Heart left ventricle (tissue), 13 donors: ENCODE data around the gene PTPN13.

Experiments used
- POLR2A ChIP-seq, 2 donors: fragments of 450-650 bp; IDR thresholded peaks; one replicate each; pipeline ENCODE4 v1.6.1; 2017; ENCODE audit warnings: antibody characterized with exemption in 2 of 2, mild to moderate bottlenecking in 2 of 2, moderate library complexity in 2 of 2
- TF ChIP-seq, protein P1 (sequence below), 12 donors: fragments of 200-600 bp; sonication (generic) in 4 of 12; IDR thresholded peaks; one replicate each; pipeline versions ENCODE4 v1.5.0 to v1.8.0; 2018 to 2022; ENCODE audit warnings: antibody characterized with exemption in 12 of 12, mild to moderate bottlenecking in 5 of 12
- donor health status: ischemic (EF 13 %, LVEDD 7.1; RV severe dilation, severe dysfunction).
- donor health status: DM: no; HTN: yes; CAD: no.
- donor health status: DM: no; HTN: no; CAD: no.
- donor health status: ischemic (EF 25% LVEDD 6.9; RV normal size, moderate dysfunction).
- donor health status: ischemic (EF 25% LVEDD 5.7; RV mildly dilated, moderate dysfunction).
- donor health status: ischemic (EF 35%, LVEDD 5.7; RV mildly dilated, moderate dysfunction).
- donor health status: nonischemic (EF 11% LVEDD 7.7; RV severe dilation, severe dysfunction).
- donor health status: DM: yes; HTN: yes; CAD: no.
- donor health status: PGD.
- donor health status: ischemic (EF 29% LVEDD 5.4; RV normal size, mild dysfunction).
- donor health status: nonischemic (EF 23%, LVEDD 6.1; RV moderate dilation, normal function).

DNA sequence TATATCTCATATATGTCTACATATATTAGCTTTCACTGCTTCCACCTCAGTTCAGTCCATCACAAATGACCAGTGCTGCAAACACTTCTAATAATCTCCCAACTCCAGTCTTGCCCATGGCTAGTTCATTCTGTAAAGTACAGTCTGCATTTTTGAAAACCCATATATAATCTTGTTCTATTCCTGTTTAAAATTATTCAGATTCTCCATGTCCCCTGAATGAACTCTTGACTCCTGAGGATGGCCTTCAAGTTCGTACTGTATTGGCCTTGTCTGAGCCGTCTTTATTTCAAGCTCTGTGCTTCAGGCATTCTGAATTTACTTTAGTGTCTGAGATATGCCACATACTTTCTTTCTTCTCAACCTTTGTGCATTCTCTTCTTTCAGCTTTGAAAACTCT is 84.7 kb downstream of the PTPN13 start:
- no peak for TF ChIP-seq POLR2A (IDR thresholded peaks at IDR 0.05)
- TF ChIP-seq, protein P1, sequence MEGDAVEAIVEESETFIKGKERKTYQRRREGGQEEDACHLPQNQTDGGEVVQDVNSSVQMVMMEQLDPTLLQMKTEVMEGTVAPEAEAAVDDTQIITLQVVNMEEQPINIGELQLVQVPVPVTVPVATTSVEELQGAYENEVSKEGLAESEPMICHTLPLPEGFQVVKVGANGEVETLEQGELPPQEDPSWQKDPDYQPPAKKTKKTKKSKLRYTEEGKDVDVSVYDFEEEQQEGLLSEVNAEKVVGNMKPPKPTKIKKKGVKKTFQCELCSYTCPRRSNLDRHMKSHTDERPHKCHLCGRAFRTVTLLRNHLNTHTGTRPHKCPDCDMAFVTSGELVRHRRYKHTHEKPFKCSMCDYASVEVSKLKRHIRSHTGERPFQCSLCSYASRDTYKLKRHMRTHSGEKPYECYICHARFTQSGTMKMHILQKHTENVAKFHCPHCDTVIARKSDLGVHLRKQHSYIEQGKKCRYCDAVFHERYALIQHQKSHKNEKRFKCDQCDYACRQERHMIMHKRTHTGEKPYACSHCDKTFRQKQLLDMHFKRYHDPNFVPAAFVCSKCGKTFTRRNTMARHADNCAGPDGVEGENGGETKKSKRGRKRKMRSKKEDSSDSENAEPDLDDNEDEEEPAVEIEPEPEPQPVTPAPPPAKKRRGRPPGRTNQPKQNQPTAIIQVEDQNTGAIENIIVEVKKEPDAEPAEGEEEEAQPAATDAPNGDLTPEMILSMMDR (IDR thresholded peaks at IDR 0.05): no peak
